Parathyroid adenoma (tissue), 2 donors: ENCODE measurements around the gene CX3CL1.

ENCODE experiments used
- H2AFZ ChIP-seq: fragments of 300-600 bp; sonication (generic); one replicate; pipeline ENCODE4 v1.7.0; 2017; ENCODE audit warnings: antibody characterized with exemption, mild to moderate bottlenecking
- H3K27ac ChIP-seq: fragments of 300-600 bp; sonication (generic); one replicate; pipeline ENCODE4 v1.7.0; 2017
- H3K27me3 ChIP-seq: fragments of 300-600 bp; sonication (generic); one replicate; pipeline ENCODE4 v1.7.0; 2017; ENCODE audit warnings: low read length; ENCODE audit not compliant: control insufficient read depth, insufficient read depth
- H3K36me3 ChIP-seq: fragments of 300-600 bp; sonication (generic); one replicate; pipeline ENCODE4 v1.7.0; 2017; ENCODE audit warnings: low read length; ENCODE audit not compliant: control insufficient read depth, insufficient read depth
- H3K4me1 ChIP-seq: fragments of 300-600 bp; sonication (generic); one replicate; pipeline ENCODE4 v1.7.0; 2017; ENCODE audit warnings: control low read depth
- H3K4me2 ChIP-seq: fragments of 300-600 bp; sonication (generic); one replicate; pipeline ENCODE4 v1.7.0; 2017; ENCODE audit warnings: low read length
- H3K4me3 ChIP-seq: fragments of 300-600 bp; sonication (generic); one replicate; pipeline ENCODE4 v1.7.0; 2017; ENCODE audit warnings: low read depth, low read length
- H3K79me2 ChIP-seq: fragments of 300-600 bp; sonication (generic); one replicate; pipeline ENCODE4 v1.7.0; 2017; ENCODE audit warnings: control low read depth
- H3K9ac ChIP-seq: fragments of 300-600 bp; sonication (generic); one replicate; pipeline ENCODE4 v1.7.0; 2017; ENCODE audit warnings: mild to moderate bottlenecking
- H3K9me3 ChIP-seq: fragments of 300-600 bp; sonication (generic); one replicate; pipeline ENCODE4 v1.7.0; 2017; ENCODE audit warnings: low read length; ENCODE audit not compliant: control insufficient read depth
- TF ChIP-seq, protein P1 (sequence below): fragments of 300-600 bp; sonication (generic); IDR thresholded peaks from one replicate; pipeline ENCODE4 v1.7.0; 2017; ENCODE audit warnings: antibody characterized with exemption, mild to moderate bottlenecking
- donor health status: primary hyperparathyroidism.

Gene CX3CL1

DNA sequence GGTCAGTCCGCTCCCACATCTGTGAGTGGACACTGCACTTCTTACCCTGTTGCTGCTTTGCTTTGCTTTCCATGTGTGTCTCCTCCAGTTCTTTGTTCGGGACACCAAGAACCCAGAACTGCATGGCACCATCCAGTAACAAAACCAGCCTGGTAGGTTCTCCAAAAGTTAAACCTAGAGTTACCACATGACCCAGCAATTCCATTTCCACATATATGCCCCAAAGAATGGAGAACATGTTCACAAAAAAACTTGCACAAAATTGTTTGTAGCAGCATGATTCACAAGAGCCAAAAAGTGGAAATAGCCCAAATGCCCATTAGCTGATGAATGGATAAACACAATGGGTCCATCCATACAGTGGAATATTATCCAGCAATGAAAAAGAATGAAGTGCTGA, 24.0 kb upstream of the CX3CL1 start:
- Histone ChIP-seq H3K27me3 (no peaks in the 10 kb centered on the region), H3K4me1 (no peaks in the 10 kb centered on the region), H3K36me3 (no peaks in the 10 kb centered on the region), H3K4me2 (no peak overlapping the region), H3K9ac (no peak overlapping the region), H3K79me2 (no peaks in the 10 kb centered on the region), H3K4me3 (no peak overlapping the region), H3K27ac (no peak overlapping the region), H3K9me3 (no peaks in the 10 kb centered on the region), H2AFZ (no peak overlapping the region)
- TF ChIP-seq, protein P1, sequence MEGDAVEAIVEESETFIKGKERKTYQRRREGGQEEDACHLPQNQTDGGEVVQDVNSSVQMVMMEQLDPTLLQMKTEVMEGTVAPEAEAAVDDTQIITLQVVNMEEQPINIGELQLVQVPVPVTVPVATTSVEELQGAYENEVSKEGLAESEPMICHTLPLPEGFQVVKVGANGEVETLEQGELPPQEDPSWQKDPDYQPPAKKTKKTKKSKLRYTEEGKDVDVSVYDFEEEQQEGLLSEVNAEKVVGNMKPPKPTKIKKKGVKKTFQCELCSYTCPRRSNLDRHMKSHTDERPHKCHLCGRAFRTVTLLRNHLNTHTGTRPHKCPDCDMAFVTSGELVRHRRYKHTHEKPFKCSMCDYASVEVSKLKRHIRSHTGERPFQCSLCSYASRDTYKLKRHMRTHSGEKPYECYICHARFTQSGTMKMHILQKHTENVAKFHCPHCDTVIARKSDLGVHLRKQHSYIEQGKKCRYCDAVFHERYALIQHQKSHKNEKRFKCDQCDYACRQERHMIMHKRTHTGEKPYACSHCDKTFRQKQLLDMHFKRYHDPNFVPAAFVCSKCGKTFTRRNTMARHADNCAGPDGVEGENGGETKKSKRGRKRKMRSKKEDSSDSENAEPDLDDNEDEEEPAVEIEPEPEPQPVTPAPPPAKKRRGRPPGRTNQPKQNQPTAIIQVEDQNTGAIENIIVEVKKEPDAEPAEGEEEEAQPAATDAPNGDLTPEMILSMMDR: no peak

DNA sequence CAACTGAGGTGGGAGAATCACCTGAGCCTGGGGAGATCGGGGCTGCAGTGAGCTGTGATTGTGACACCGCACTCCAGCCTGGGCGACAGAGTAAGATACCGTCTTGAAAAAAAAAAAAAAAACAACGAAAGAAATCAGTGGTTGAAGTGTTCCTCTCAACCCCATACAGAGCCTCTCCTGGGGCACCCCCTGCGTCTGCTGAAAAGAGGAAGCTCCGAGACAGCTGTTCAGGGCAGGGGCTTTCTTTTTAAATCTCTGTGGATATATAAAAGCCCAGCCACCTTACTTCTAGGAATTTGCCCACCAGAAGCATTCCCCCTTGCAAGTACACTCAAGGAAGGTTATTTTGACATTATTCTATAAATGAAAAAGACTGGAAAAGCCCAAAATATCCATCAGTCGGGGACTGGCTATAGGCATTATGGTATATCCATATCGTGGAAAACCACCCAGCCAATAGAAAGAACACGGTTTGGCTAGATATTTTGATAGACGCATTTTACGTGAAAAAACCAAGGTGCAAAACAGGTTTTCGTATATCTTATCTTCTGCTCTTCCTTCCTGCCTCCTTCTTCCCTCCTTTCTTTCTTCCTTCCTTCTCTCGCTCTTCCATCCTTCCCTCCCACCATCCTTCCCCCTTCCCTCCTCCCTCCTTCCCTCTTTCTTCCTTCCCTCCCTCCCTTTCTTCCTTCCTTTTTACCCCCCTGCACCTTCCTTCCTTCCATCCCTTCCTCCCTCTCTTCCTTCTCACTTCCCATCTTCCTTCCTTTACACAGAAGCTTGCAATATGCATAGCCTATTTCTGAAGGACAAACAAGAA, 22.9 kb upstream of the CX3CL1 start:
- no peaks in the 10 kb centered on the region for H3K27me3 ChIP-seq
- no peaks in the 10 kb centered on the region for H3K9me3 ChIP-seq
- TF ChIP-seq, protein P1: no peak

DNA sequence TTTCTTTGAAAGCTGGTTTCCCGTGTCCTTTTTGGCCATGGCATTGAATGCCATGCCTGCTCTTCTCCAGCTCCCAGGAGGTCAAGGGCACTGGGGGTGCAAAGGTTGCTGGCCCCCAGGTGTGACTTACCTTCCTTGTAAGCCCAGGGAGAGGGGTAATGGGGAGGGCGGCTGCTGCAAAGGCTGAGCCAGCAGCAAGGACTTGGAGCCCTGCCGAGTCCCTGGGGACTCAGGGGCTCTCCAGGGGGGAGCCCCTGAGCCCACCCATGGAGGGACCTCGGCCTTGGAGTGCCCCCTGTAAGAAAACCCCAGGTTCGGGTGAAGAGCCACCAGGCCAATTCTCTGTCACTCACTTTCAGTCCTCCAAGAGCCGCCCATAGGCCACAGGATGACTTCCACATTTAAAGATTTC, 19.6 kb upstream of the CX3CL1 start:
- Histone ChIP-seq H3K4me2 (no peak overlapping the region), H3K27ac (no peak overlapping the region), H3K36me3 (no peaks in the 10 kb centered on the region), H3K27me3 (no peaks in the 10 kb centered on the region), H3K4me3 (no peak overlapping the region), H3K79me2 (no peaks in the 10 kb centered on the region), H2AFZ (no peak overlapping the region), H3K9ac (no peak overlapping the region), H3K4me1 (no peaks in the 10 kb centered on the region), H3K9me3 (no peaks in the 10 kb centered on the region)
- TF ChIP-seq, protein P1: no peak

More for the DNA sequence above, 22.9 kb upstream of the CX3CL1 start:
- H2AFZ ChIP-seq: no peak overlapping the region
- no peak overlapping the region for H3K27ac ChIP-seq
- no peaks in the 10 kb centered on the region for H3K4me1 ChIP-seq
- H3K4me3 ChIP-seq: no peak overlapping the region
- H3K36me3 ChIP-seq: no peaks in the 10 kb centered on the region
- H3K79me2 ChIP-seq: no peaks in the 10 kb centered on the region
- no peak overlapping the region for H3K4me2 ChIP-seq
- no peak overlapping the region for H3K9ac ChIP-seq

DNA sequence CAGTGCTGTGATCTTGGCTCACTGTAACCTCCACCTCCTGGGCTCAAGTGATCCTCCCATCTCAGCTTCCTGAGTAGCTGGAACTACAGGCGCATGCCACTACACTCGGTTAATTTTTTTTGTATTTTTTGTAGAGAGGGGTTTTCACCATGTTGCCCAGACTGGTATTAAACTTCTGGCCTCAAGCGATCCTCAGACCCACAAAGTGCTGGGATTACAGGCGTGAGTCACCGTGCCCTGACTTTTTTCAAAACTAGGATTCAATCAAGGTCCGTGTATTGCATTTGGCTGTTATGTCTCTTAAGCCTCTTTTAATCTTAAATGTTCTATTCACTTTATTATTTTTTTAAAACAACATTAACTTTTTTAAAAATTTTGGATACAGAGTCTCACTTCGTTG, 18.0 kb upstream of the CX3CL1 start:
- Histone ChIP-seq H3K4me3 (no peak overlapping the region), H3K79me2 (no peaks in the 10 kb centered on the region), H3K36me3 (no peaks in the 10 kb centered on the region), H2AFZ (no peak overlapping the region), H3K9ac (no peak overlapping the region), H3K4me2 (no peak overlapping the region), H3K9me3 (no peaks in the 10 kb centered on the region), H3K4me1 (no peaks in the 10 kb centered on the region), H3K27ac (no peak overlapping the region), H3K27me3 (no peaks in the 10 kb centered on the region)
- TF ChIP-seq, protein P1: no peak

DNA sequence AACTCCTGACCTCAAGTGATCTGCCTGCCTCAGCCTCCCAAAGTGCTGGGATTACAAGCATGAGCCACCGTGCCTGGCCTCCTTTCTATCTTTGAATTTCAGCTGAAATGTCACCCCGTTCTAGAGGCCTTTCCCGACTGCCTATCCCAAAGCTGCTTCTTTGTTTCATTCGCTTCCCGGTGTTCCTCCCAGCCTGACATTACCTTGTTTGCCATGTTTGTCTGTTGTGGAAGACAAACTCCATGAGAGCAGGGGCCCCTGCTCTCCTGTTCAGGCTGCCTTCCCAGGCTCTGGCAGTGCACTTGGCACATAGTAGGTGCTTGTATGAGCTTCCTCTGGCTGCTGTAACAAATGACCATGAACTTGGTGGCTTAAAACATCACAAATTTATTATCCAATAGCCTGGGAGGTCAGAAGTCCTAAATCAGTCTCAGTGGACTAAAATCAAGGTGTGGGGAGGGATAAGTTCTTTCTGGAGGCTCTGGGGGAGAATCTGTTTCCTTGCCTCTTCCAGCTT, 16.3 kb upstream of the CX3CL1 start:
- Histone ChIP-seq H3K4me2 (no peak overlapping the region), H3K27ac (no peak overlapping the region), H3K4me3 (no peak overlapping the region), H3K27me3 (no peaks in the 10 kb centered on the region), H3K79me2 (no peaks in the 10 kb centered on the region), H3K4me1 (no peaks in the 10 kb centered on the region), H3K9ac (no peak overlapping the region), H2AFZ (no peak overlapping the region), H3K36me3 (no peaks in the 10 kb centered on the region), H3K9me3 (no peaks in the 10 kb centered on the region)
- TF ChIP-seq, protein P1: no peak
